Bronchial epithelial cell (primary cell): ENCODE measurements around the gene DUSP10. TPM values are rescaled to one million over a fixed set of nuclear protein-coding genes. Genes with fewer than 3 reads are reported as not detected.

Experiments
- DNase-seq: peaks from one replicate; pipeline ENCODE4 v3.0.0-alpha.2; 2010; ENCODE audit warnings: low read depth
- FAIRE-seq: peaks from 2 replicates; lab custom pipeline; 2011; peaks lifted over from hg19 to GRCh38; lab: Jason Lieb, UNC
- H3K27me3 ChIP-seq: 2 replicates; pipeline ENCODE4 v1.5.1; 2011; ENCODE audit warnings: low read length; ENCODE audit not compliant: control insufficient read depth, insufficient read depth
- H3K36me3 ChIP-seq: 2 replicates; pipeline ENCODE4 v1.5.1; 2011; ENCODE audit warnings: low read length; ENCODE audit not compliant: control insufficient read depth, insufficient read depth
- H3K4me3 ChIP-seq: 2 replicates; pipeline ENCODE4 v1.5.1; 2011; ENCODE audit warnings: mild to moderate bottlenecking, low read depth, low read length, control low read depth
- CTCF ChIP-seq: IDR thresholded peaks from 2 replicates; pipeline ENCODE4 v1.5.1; 2011; ENCODE audit warnings: mild to moderate bottlenecking, moderate library complexity, low read length, control low read depth, inconsistent platforms; ENCODE audit not compliant: insufficient read depth, severe bottlenecking
- total RNA-seq: library from RNA; depleted of rRNA; stranded (reverse); fragments of >200 nt; gene quantifications from 2 replicates; pipeline ENCODE4 v1.2.1, GENCODE V29; 2014

The DUSP10 gene
- total RNA-seq, 1 donor from 2014 or later: 36.6 TPM

DNA sequence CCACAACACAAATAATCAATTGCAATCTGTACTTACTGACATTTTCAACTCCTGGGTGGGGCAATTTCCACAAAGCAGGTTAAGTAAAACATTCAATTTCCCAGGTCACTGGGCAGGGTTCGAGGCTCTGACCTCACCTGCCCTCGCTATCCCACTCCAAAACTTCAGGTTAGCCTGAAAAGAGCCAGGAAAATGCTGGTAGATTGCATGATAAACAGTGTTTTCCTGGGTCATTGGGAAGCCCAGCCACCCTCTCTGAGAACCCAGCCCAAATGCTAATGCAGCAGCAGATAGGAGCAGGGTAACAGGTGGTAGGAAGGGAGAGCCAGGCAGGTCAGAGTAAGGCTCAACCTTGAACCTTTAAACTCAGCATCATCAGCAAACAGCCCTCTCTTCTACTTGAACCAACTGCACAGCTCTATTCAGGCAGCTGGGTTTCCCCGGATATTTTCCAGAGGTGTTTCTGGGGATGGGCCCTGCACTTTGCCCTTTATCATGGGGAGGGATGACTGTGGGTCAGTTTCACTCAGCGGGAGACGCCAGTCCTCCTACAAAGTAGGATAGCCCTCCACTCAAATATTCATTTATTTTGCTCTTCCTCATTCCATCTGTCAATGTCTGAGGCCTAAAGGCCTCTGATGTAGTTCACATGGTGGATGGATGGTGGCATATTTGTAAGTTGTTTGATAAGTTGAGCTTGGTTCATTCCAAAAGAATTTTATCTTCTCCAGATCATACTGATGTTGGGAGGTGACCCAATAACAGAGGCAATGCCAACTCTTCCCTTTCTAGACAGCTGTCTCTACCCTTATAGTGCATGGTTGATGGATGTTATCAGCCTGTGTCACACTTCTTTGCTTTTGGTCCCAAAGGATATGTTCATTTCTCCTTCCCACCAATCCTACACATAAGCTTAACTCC is 65.7 kb downstream of the DUSP10 start:
- no peaks in the 10 kb centered on the region for H3K27me3 ChIP-seq
- no peak overlapping the region for H3K4me3 ChIP-seq
- no peak for DNase-seq
- TF ChIP-seq CTCF: no peak
- H3K36me3 ChIP-seq: no peaks in the 10 kb centered on the region
- FAIRE-seq: no peak

DNA sequence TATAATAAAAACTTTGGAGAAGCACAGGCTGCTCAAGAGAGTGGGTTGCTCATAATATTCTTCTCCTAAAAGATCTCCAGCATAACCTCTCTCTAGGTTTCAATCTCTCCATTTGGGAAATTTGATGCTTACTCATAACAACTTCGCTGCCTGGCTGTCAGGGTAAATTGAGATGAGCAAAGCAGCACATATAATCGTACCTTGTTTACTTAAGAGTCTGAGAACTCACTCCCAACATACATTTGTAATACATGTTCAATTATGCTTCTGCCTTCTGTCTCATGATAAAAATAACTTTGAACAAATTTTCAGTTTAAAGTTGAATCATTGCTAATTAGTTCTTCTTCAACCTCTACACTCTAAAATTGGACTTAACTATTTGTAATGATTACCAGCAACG is 68.9 kb downstream of the DUSP10 start:
- FAIRE-seq (no peak), DNase-seq (no peak)
- Histone ChIP-seq H3K27me3 (no peaks in the 10 kb centered on the region), H3K36me3 (no peaks in the 10 kb centered on the region), H3K4me3 (no peak overlapping the region)
- TF ChIP-seq CTCF: no peak

GRCh38 chr1:221672239-221672645 is 69.6 kb downstream of the DUSP10 start:
- H3K27me3 ChIP-seq: no peaks in the 10 kb centered on the region
- H3K4me3 ChIP-seq: no peak overlapping the region
- no peaks in the 10 kb centered on the region for H3K36me3 ChIP-seq
- DNase-seq (peak; percentile 60), FAIRE-seq (no peak)
- no peak for TF ChIP-seq CTCF

DNA sequence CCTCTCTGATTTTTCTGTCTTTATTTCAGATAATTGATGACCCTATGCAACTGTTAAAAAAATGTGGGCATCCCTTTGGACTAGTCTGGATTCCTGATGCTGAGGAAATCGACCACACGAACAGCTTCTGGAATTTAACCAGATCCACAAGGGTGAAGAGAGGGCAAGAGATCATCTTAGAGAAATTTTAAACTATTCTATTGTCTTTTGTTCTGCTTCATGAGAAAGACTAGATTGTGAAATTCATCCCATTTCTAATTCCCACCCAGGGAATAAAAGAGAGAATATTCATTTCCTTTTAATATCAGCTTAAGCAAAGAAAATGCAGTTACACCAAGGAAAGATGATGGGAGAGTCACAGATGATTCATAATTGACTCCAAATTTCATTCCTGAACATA is 71.8 kb downstream of the DUSP10 start:
- DNase-seq (peak; percentile 40), FAIRE-seq (no peak)
- TF ChIP-seq CTCF: no peak

DNA sequence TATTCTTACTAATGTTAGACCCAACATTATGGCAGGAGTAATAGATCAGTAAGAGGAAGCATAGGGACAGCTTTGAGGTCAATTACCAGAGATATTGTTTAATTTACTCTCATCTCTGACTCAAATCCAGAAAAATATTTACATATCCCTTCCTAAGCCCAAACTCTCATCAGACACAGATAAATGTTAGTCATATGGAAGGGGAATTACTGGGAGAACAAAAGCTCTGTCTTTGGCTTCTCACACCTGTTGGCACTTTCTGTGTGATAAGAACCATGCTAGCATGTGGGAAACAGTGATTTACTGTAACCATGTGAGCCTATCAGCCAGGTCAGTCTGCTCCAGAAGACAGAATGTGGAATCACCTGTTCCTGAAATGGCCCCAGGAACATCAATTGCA is 72.4 kb downstream of the DUSP10 start:
- no peaks in the 10 kb centered on the region for H3K27me3 ChIP-seq
- FAIRE-seq (no peak), DNase-seq (peak; percentile 13)
- no peak for TF ChIP-seq CTCF
- H3K4me3 ChIP-seq: no peak overlapping the region
- no peaks in the 10 kb centered on the region for H3K36me3 ChIP-seq

More for the DNA sequence above, 71.8 kb downstream of the DUSP10 start:
- Histone ChIP-seq H3K27me3 (no peaks in the 10 kb centered on the region), H3K4me3 (no peak overlapping the region), H3K36me3 (no peaks in the 10 kb centered on the region)
